Heart left ventricle (tissue), 16 donors: ENCODE data around the gene SLIT3. TPM values are rescaled to one million over a fixed set of nuclear protein-coding genes. Genes with fewer than 3 reads are reported as not detected.
A peak's percentile ranks its signal among the peaks of the same experiment; 100 is the strongest.

Experiments
- ATAC-seq, 4 donors: fragments of 200-7000 bp; cut with Tn5 transposase; one replicate each; pipeline ENCODE4 v1.9.1; 2020 to 2022; ENCODE audit warnings: moderate library complexity in 4 of 4, mild to moderate bottlenecking in 3 of 4, moderate number of reproducible peaks in 1 of 4
- DNase-seq, 5 donors: peaks; one replicate each; pipeline ENCODE4 v3.0.0-alpha.2; 2020
- H3K27ac ChIP-seq, 12 donors: fragments of 200-600 bp; sonication (generic) in 4 of 12; one replicate each; pipeline versions ENCODE4 v1.5.0 to v1.8.0; 2016 to 2022; ENCODE audit warnings: mild to moderate bottlenecking in 2 of 12
- H3K27me3 ChIP-seq, 9 donors: fragments of 200-600 bp; sonication (generic) in 2 of 9; one replicate each; pipeline versions ENCODE4 v1.5.1 to v1.8.0; 2016 to 2022; ENCODE audit warnings: mild to moderate bottlenecking in 3 of 9
- H3K36me3 ChIP-seq, 9 donors: fragments of 200-600 bp; sonication (generic) in 2 of 9; one replicate each; pipeline versions ENCODE4 v1.5.0 to v1.8.0; 2018 to 2022; ENCODE audit warnings: mild to moderate bottlenecking in 2 of 9
- H3K4me1 ChIP-seq, 12 donors: fragments of 200-600 bp; sonication (generic) in 4 of 12; one replicate each; pipeline versions ENCODE4 v1.5.0 to v1.8.0; 2016 to 2022; ENCODE audit warnings: mild to moderate bottlenecking in 3 of 12
- H3K4me3 ChIP-seq, 12 donors: fragments of 200-600 bp; sonication (generic) in 4 of 12; one replicate each; pipeline versions ENCODE4 v1.5.0 to v1.8.0; 2017 to 2022; ENCODE audit warnings: mild to moderate bottlenecking in 9 of 12, moderate library complexity in 4 of 12
- H3K9me3 ChIP-seq, 12 donors: fragments of 200-600 bp; sonication (generic) in 4 of 12; one replicate each; pipeline versions ENCODE4 v1.5.0 to v1.8.0; 2016 to 2022; ENCODE audit warnings: mild to moderate bottlenecking in 1 of 12
- CTCF ChIP-seq, 12 donors: fragments of 200-600 bp; sonication (generic) in 4 of 12; IDR thresholded peaks; one replicate each; pipeline versions ENCODE4 v1.5.0 to v1.8.0; 2018 to 2022; ENCODE audit warnings: antibody characterized with exemption in 12 of 12, mild to moderate bottlenecking in 5 of 12
- POLR2A ChIP-seq, 2 donors: fragments of 450-650 bp; IDR thresholded peaks; one replicate each; pipeline ENCODE4 v1.6.1; 2017; ENCODE audit warnings: antibody characterized with exemption in 2 of 2, mild to moderate bottlenecking in 2 of 2, moderate library complexity in 2 of 2
- WGBS, 4 donors: extraction: QIAGEN DNeasy Blood & Tissue Kit in 2 of 4; methylation state at CpG; one replicate each; pipeline versions ENCODE4 v1.1.5 to v1.1.7; 2013 to 2018; 5-methylcytosine and 5-hydroxymethylcytosine counted together
- intact Hi-C, 10 donors: fragments of 100-400 bp; cut with DNase I; formaldehyde crosslinking; loops; one replicate each; pipeline versions ENCODE4 v1.11.1 to v1.14.2; 2022
- polyA plus RNA-seq, 2 donors: library from polyadenylated mRNA; stranded (reverse); fragments of 200-250 nt; gene quantifications; one replicate each; pipeline ENCODE4 v1.2.3, GENCODE V29; 2013
- total RNA-seq, 9 donors: library from RNA; depleted of rRNA in 2 of 9; stranded (reverse); fragments of >200 nt in 2 of 9; fragmentation: NEBNext Ultra II Directional in 3 of 9; extraction: Animal tissue kit (Norgen Biotek cat#: 25700) in 3 of 9; gene quantifications; one replicate each; pipeline versions ENCODE4 v1.1.0 to v1.2.4, GENCODE V29; 2016 to 2023
- donor health status: ischemic (EF 13 %, LVEDD 7.1; RV severe dilation, severe dysfunction).
- donor health status: healthy with polysubstance abuse.
- donor health status: DM: no; HTN: yes; CAD: no.
- donor health status: DM: no; HTN: no; CAD: no.
- donor health status: ischemic (EF 25% LVEDD 6.9; RV normal size, moderate dysfunction).
- donor health status: ischemic (EF 25% LVEDD 5.7; RV mildly dilated, moderate dysfunction).
- donor health status: healthy.
- donor health status: DM: yes; HTN: yes; CAD: no.
- donor health status: ischemic (EF 35%, LVEDD 5.7; RV mildly dilated, moderate dysfunction).
- donor health status: nonischemic (EF 11% LVEDD 7.7; RV severe dilation, severe dysfunction).
- donor health status: DM: yes; HTN: yes; CAD: no.
- donor health status: PGD.
- donor health status: ischemic (EF 29% LVEDD 5.4; RV normal size, mild dysfunction).
- donor health status: nonischemic (EF 23%, LVEDD 6.1; RV moderate dilation, normal function).

The SLIT3 gene
- total and polyA plus RNA-seq, 11 donors: 2.3 to 40.3 (median 14.4) TPM

GRCh38 chr5:169168280-169168679 lies 132.7 kb downstream of the SLIT3 start:
- Histone ChIP-seq H3K4me3 (no peak overlapping the region), H3K9me3 (no peaks in the 10 kb centered on the region), H3K4me1 (peaks cover 0 to 16% (median 0%) of the 10 kb centered on the region in 12 donors), H3K27ac (no peak overlapping the region), H3K36me3 (no peaks in the 10 kb centered on the region), H3K27me3 (no peaks in the 10 kb centered on the region)
- ATAC-seq (peak in 1 of 4 donors; percentile 57), DNase-seq (no peak)
- 61 to 83% (median 69%) methylated on average over 3 of the region's 3 CpGs for WGBS, 4 donors
- TF ChIP-seq POLR2A (IDR thresholded peaks at IDR 0.05): no peak
- intact Hi-C loops: no loop called here

GRCh38 chr5:169166078-169166477 lies 134.9 kb downstream of the SLIT3 start:
- TF ChIP-seq POLR2A (IDR thresholded peaks at IDR 0.05) (no peak), CTCF (IDR thresholded peaks at IDR 0.05) (no peak)
- Histone ChIP-seq H3K4me1 (peaks cover 0 to 22% (median 0%) of the 10 kb centered on the region in 12 donors), H3K36me3 (no peaks in the 10 kb centered on the region), H3K9me3 (no peaks in the 10 kb centered on the region), H3K27me3 (no peaks in the 10 kb centered on the region), H3K4me3 (no peak overlapping the region), H3K27ac (no peak overlapping the region)
- intact Hi-C loops: no loop called here
- ATAC-seq (no peak), DNase-seq (no peak)
- WGBS, 4 donors: 90 to 93% (median 91%) methylated on average over 6 to 8 of the region's 8 CpGs

GRCh38 chr5:169165052-169165451 lies 135.9 kb downstream of the SLIT3 start:
- intact Hi-C loops: no loop called here
- H3K27ac ChIP-seq: no peak overlapping the region
- no peak for TF ChIP-seq POLR2A (IDR thresholded peaks at IDR 0.05)
- no peak for TF ChIP-seq CTCF (IDR thresholded peaks at IDR 0.05)

GRCh38 chr5:169164481-169164925 lies 136.4 kb downstream of the SLIT3 start:
- WGBS, 4 donors: 41 to 53% (median 47%) methylated on average over 6 of the region's 6 CpGs
- peak in 4 of 5 donors; percentile 20 to 52 (median 34) for DNase-seq

More at GRCh38 chr5:169165052-169165451, 135.9 kb downstream of the SLIT3 start:
- no peaks in the 10 kb centered on the region for H3K27me3 ChIP-seq
- H3K36me3 ChIP-seq: no peaks in the 10 kb centered on the region
- no peak overlapping the region for H3K4me3 ChIP-seq
- no peak for DNase-seq
- H3K4me1 ChIP-seq: peaks cover 0 to 27% (median 0%) of the 10 kb centered on the region in 12 donors
- 50 to 95% (median 93%) methylated on average over 1 of the region's 1 CpG for WGBS, 4 donors
- H3K9me3 ChIP-seq: peaks cover 0 to under 1% (median 0%) of the 10 kb centered on the region in 12 donors
- ATAC-seq: no peak

More at GRCh38 chr5:169164481-169164925, 136.4 kb downstream of the SLIT3 start:
- Histone ChIP-seq H3K4me3 (no peak overlapping the region), H3K4me1 (peaks cover 0 to 27% (median 0%) of the 10 kb centered on the region in 12 donors), H3K36me3 (no peaks in the 10 kb centered on the region), H3K9me3 (peaks cover 0 to 6% (median under 1%) of the 10 kb centered on the region in 12 donors), H3K27me3 (no peaks in the 10 kb centered on the region), H3K27ac (no peak overlapping the region)
- no peak for TF ChIP-seq POLR2A (IDR thresholded peaks at IDR 0.05)
- no peak for TF ChIP-seq CTCF (IDR thresholded peaks at IDR 0.05)
- intact Hi-C loops: no loop called here
- peak; percentile 59 to 79 (median 67) for ATAC-seq
